WTC11 (cell line): ENCODE measurements around the gene LCE6A.

ENCODE experiments used
- CTCF ChIP-seq: fragments of 200-600 bp; IDR thresholded peaks from 2 replicates; pipeline ENCODE4 v1.8.0; 2022; ENCODE audit warnings: antibody characterized with exemption
- NR2C2 ChIP-seq: sonication (generic); formaldehyde crosslinking; IDR thresholded peaks from 2 replicates; pipeline ENCODE4 v1.8.0; 2022; ENCODE audit warnings: mild to moderate bottlenecking, missing genetic modification reagents
- TF ChIP-seq, protein P1 (sequence below): sonication (generic); formaldehyde crosslinking; IDR thresholded peaks from 2 replicates; pipeline ENCODE4 v1.8.0; 2022; ENCODE audit warnings: mild to moderate bottlenecking, missing genetic modification reagents
- TF ChIP-seq, protein P2 (sequence below): sonication (generic); formaldehyde crosslinking; IDR thresholded peaks from 2 replicates; pipeline ENCODE4 v1.8.1; 2023; ENCODE audit warnings: mild to moderate bottlenecking, missing genetic modification reagents, moderate library complexity
- TF ChIP-seq, protein P3 (sequence below): sonication (generic); formaldehyde crosslinking; IDR thresholded peaks from 2 replicates; pipeline ENCODE4 v1.8.1; 2023; ENCODE audit warnings: mild to moderate bottlenecking, moderate library complexity, missing genetic modification reagents

DNA sequence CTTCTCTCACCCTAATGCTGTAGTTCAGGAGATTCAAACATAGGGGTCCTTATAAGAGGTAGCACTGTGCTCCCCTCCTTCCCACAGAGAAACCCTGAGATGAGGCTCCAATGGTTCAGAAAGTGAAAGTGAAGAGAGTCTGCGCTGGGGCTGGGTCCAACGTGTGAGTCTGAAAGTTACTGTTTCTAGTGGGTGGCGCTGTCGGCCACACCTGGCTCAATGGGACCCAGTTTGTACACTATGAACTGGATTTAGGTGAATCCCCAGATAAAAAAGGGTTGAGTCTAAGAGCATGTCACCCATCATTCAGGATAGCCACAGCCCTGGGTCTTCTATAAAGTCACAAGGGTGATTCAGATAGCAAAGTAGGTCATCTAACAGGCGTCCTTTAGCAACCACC is 38.3 kb downstream of the LCE6A start:
- TF ChIP-seq CTCF (no peak), NR2C2 (CRISPR knock-in tag) (no peak)
- TF ChIP-seq, protein P1, sequence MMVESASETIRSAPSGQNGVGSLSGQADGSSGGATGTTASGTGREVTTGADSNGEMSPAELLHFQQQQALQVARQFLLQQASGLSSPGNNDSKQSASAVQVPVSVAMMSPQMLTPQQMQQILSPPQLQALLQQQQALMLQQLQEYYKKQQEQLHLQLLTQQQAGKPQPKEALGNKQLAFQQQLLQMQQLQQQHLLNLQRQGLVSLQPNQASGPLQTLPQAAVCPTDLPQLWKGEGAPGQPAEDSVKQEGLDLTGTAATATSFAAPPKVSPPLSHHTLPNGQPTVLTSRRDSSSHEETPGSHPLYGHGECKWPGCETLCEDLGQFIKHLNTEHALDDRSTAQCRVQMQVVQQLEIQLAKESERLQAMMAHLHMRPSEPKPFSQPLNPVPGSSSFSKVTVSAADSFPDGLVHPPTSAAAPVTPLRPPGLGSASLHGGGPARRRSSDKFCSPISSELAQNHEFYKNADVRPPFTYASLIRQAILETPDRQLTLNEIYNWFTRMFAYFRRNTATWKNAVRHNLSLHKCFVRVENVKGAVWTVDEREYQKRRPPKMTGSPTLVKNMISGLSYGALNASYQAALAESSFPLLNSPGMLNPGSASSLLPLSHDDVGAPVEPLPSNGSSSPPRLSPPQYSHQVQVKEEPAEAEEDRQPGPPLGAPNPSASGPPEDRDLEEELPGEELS (CRISPR knock-in tag), result no peak
- TF ChIP-seq, protein P2, sequence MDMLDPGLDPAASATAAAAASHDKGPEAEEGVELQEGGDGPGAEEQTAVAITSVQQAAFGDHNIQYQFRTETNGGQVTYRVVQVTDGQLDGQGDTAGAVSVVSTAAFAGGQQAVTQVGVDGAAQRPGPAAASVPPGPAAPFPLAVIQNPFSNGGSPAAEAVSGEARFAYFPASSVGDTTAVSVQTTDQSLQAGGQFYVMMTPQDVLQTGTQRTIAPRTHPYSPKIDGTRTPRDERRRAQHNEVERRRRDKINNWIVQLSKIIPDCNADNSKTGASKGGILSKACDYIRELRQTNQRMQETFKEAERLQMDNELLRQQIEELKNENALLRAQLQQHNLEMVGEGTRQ (CRISPR knock-in tag), result no peak
- TF ChIP-seq, protein P3, sequence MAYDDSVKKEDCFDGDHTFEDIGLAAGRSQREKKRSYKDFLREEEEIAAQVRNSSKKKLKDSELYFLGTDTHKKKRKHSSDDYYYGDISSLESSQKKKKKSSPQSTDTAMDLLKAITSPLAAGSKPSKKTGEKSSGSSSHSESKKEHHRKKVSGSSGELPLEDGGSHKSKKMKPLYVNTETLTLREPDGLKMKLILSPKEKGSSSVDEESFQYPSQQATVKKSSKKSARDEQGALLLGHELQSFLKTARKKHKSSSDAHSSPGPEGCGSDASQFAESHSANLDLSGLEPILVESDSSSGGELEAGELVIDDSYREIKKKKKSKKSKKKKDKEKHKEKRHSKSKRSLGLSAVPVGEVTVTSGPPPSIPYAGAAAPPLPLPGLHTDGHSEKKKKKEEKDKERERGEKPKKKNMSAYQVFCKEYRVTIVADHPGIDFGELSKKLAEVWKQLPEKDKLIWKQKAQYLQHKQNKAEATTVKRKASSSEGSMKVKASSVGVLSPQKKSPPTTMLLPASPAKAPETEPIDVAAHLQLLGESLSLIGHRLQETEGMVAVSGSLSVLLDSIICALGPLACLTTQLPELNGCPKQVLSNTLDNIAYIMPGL, result no peak
